Fibroblast of skin of left quadriceps (primary cell): ENCODE results near the gene CYP26B1.

Experiments
- DNase-seq, 2 experiments: peaks; one replicate each; pipeline ENCODE4 v3.0.0-alpha.2; 2013; ENCODE audit warnings: low read depth in 2 of 2

The CYP26B1 gene

GRCh38 chr2:72083751-72084583, 63.7 kb downstream of the CYP26B1 start:
- no peak for DNase-seq

- DNase-seq, result no peak
Observed at GRCh38 chr2:72082887-72083286, 64.8 kb downstream of the CYP26B1 start.

- peak; percentile 13 to 15 for DNase-seq
Observed at GRCh38 chr2:72082021-72082601, 65.6 kb downstream of the CYP26B1 start.

GRCh38 chr2:72081451-72081850, 66.2 kb downstream of the CYP26B1 start:
- peak in 1 of 2 experiments; percentile 5 for DNase-seq

GRCh38 chr2:72080286-72081145, 67.1 kb downstream of the CYP26B1 start:
- no peak for DNase-seq
